ENCODE results near the gene RNF123. TPM values are rescaled to one million over a fixed set of nuclear protein-coding genes. Genes with fewer than 3 reads are reported as not detected.

Gene RNF123
- total and polyA plus RNA-seq, 2 donors (not counting 3 experiments of a cell fraction or from before 2014, with no cell fraction given), result 43.4 to 59.3 TPM

DNA sequence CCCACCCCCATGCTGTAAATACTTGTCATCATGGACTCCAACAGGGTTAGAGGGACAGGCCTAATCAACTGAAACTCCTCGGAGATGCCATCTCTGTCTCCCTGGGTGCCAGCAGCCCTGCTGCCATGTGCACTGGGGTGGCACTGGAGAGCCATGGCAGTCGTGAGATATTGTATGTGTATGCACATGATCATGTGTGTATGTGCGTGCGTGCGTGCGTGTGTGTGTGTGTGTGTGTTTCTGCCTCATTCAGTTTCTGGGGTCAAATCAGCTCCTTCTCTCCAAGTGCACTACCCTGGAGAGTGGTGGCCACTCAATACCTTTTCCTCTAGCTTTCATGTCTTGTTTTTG is 18.4 kb upstream of the RNF123 start:
- Histone ChIP-seq H4K20me1 (replicated peaks; ENCODE audit: control insufficient read depth, extremely low read depth, insufficient read depth, low read length) (no peaks in the 10 kb centered on the region), H3K9me1 (replicated peaks; ENCODE audit: control insufficient read depth, extremely low read depth, insufficient read depth, low read length) (no peaks in the 10 kb centered on the region), H3K27me3 (ENCODE audit: control insufficient read depth in 2 of 2, insufficient read depth in 2 of 2, low read length in 2 of 2) (no peaks in the 10 kb centered on the region), H3K4me2 (ENCODE audit: insufficient read depth, low read length) (no peak overlapping the region), H3K36me3 (ENCODE audit: control insufficient read depth in 2 of 2, extremely low read depth in 1 of 2, insufficient read depth in 2 of 2, low read length in 2 of 2) (no peaks in the 10 kb centered on the region), H3K9me3 (replicated peaks; ENCODE audit: control insufficient read depth, insufficient read depth, low read length) (no peaks in the 10 kb centered on the region), H3K4me3 (replicated peaks in 1 of 3; ENCODE audit: insufficient read depth in 1 of 3, low read depth in 1 of 3, low read length in 3 of 3) (no peak overlapping the region), H3K27ac (ENCODE audit: insufficient read depth, low read depth, low read length) (no peak overlapping the region), H2AFZ (ENCODE audit: low read depth, low read length) (no peak overlapping the region), H3K79me2 (ENCODE audit: control insufficient read depth, insufficient read depth, low read length) (peaks cover 3% of the 10 kb centered on the region), H3K4me1 (ENCODE audit: control insufficient read depth, extremely low read depth, insufficient read depth, low read length) (peaks cover 4% of the 10 kb centered on the region), H3K9ac (replicated peaks; ENCODE audit: extremely low read depth, insufficient read depth, low read length) (no peak overlapping the region)
- intact Hi-C loops (cut with micrococcal nuclease) (loop anchor here (1.0 kb wide), 1 partner anchor 132 kb away; no protein-coding TSS in a partner anchor), dilution Hi-C loops (cut with MboI; ENCODE audit: extremely low pct_ligation_motif_present, low sequenced_read_pairs) (no loop called here)
- BruUV-seq (replicated peaks), result no TSS peak
- ChIA-PET POLR2A (no interaction called here), CTCF (interaction anchor here (0.8 to 5.4 kb wide), 4 partner anchors 11 to 132 kb away, joined by 4 to 293 read pairs (median 9); partner anchors contain the start of gene BSN)
- DNase-seq (ENCODE audit: low read depth, low spot score) (no peak), FAIRE-seq (no peak)
- TF ChIP-seq, protein P1, sequence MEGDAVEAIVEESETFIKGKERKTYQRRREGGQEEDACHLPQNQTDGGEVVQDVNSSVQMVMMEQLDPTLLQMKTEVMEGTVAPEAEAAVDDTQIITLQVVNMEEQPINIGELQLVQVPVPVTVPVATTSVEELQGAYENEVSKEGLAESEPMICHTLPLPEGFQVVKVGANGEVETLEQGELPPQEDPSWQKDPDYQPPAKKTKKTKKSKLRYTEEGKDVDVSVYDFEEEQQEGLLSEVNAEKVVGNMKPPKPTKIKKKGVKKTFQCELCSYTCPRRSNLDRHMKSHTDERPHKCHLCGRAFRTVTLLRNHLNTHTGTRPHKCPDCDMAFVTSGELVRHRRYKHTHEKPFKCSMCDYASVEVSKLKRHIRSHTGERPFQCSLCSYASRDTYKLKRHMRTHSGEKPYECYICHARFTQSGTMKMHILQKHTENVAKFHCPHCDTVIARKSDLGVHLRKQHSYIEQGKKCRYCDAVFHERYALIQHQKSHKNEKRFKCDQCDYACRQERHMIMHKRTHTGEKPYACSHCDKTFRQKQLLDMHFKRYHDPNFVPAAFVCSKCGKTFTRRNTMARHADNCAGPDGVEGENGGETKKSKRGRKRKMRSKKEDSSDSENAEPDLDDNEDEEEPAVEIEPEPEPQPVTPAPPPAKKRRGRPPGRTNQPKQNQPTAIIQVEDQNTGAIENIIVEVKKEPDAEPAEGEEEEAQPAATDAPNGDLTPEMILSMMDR (IDR thresholded peaks at IDR 0.05; ENCODE audit: extremely low read depth in 1 of 2, insufficient read depth in 1 of 2, low read depth in 1 of 2, low read length in 2 of 2), result no peak
- TF ChIP-seq EZH2 (IDR thresholded peaks at IDR 0.05; ENCODE audit: borderline replicate concordance, low read depth, low read length, severe bottlenecking) (no peak), POLR2AphosphoS5 (IDR thresholded peaks at IDR 0.05; ENCODE audit: insufficient read depth, low read depth, low read length) (no peak), FOS (IDR thresholded peaks at IDR 0.05; ENCODE audit: borderline replicate concordance, insufficient read depth, low read length) (no peak)
- TF ChIP-seq, protein P2, sequence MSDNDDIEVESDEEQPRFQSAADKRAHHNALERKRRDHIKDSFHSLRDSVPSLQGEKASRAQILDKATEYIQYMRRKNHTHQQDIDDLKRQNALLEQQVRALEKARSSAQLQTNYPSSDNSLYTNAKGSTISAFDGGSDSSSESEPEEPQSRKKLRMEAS (IDR thresholded peaks at IDR 0.05; ENCODE audit: insufficient read depth, insufficient read length), result no peak
